ENCODE measurements around the gene EIF4E.
A peak's percentile ranks its signal among the peaks of the same experiment; 100 is the strongest.
"Not testable (repeated sequence)": the region's sequence is repeated elsewhere in the genome, so short reads cannot be mapped to it uniquely, and the experiment has no call there.

EIF4E gene

GRCh38 chr4:98930311-98930865 lies 1.5 kb upstream of the EIF4E start:
- no peak for DNase-seq

DNA sequence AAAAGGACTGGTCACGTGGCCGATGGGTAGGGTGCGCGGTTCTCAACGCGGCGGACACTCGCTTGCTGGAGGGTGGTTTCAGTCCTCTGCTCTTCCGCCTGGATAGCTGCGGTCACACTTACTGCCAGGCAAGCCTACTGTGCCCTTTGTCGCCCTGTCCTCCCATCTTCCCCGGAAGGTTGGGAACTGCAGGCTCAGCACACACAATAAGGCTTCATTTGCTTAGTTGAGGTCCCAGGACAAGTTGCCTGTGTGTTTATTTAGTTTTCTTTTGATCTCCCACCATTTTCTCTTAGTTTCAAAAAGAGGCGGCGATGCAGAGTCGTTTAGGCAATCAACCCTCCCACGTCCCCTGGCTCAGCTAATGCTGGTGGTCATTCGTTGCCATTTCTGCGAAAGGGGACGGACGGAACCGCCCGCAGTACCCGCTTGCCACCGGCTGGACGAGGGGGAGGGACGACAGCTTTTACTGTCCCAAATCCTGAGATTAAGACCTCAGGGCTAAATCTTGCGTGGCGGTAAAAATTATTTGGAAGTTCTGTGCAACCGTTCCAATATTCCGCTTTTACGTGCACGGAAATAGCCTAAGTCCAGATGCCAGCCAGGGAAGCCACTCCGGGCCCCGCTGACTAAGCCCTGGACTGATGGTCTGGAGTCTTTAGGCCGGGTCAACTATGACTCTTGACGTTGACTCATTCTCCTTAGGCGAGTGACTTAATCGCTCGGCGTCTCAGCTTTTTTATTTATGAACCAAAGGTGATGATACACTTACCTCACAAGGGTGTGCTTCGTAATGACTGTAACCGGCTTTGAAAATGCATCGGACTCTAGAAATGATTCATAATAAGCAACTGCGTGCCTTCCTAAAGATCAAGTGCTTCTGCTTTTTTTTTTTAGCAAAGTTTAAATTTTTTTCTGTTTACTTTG lies 671 bp upstream of the EIF4E start:
- peak in 3 of 4 experiments; percentile 13 to 35 (median 15) for DNase-seq

GRCh38 chr4:98928131-98928504 lies 815 bp downstream of the EIF4E start:
- peak; percentile 17 to 49 (median 26) for DNase-seq

- not testable (repeated sequence) for DNase-seq
Measured at GRCh38 chr4:98926257-98926656, 2.7 kb downstream of the EIF4E start.

DNA sequence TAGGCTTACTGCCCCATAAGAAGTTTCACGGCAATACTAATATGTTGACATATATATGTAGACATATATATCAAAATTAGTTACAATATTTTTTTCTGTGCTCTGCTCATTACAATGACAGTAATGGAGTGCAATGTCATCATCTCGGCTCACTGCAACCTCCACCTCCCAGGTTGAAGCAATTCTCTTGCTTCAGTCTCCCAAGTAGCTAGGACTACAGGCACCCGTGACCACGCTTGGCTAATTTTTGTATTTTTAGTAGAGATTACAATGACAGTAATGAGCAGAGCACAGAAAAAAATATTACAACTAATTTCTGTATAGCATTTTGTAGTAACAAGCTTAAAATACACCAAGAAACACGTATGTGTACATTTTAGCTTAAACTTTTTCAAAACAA lies 7.6 kb downstream of the EIF4E start:
- DNase-seq = no peak

DNA sequence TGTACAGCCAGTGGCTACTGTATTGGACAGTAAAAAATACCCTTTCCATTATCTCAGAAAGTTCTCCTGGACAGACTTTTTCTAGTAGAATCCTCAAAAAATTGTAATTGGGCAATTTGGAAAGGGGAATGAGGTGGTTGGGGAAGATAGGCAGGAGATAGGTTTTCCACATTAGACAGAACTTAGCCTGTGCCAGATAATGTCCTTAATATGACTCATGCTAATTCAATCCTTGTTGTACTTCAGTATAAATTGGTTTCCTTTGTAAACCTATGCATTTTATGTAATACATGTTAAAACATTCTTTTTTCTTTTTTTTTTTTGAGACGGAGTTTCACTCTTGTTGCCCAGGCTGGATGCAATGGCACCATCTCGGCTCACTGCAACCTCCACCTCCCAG lies 8.9 kb downstream of the EIF4E start:
- no peak for DNase-seq

- not testable (repeated sequence) for DNase-seq
Measured at GRCh38 chr4:98910728-98911127, 18.2 kb downstream of the EIF4E start.

GRCh38 chr4:98909646-98910401 lies 19.1 kb downstream of the EIF4E start:
- DNase-seq = no peak

- no peak for DNase-seq
Measured at GRCh38 chr4:98908703-98909262, 20.1 kb downstream of the EIF4E start.

GRCh38 chr4:98908182-98908581 lies 20.8 kb downstream of the EIF4E start:
- DNase-seq = no peak

DNA sequence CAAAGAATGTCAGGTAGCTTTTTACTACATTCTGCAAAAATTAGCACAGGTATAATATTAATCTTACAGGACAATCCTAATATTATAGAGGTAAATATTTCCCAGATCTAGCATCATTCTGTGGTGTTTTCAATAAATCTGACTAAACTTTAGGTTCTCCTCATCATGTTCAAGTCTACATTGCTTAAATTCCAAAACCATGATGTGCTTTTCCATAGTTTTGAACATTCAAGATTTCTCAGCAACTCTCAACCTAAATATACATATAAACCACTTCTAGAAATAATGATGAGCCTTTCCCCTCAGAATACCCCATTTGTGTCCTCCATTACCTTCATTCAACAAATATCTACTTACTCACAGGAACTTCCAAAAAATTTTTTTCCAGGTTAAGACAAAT lies 23.1 kb downstream of the EIF4E start:
- no peak for DNase-seq

DNA sequence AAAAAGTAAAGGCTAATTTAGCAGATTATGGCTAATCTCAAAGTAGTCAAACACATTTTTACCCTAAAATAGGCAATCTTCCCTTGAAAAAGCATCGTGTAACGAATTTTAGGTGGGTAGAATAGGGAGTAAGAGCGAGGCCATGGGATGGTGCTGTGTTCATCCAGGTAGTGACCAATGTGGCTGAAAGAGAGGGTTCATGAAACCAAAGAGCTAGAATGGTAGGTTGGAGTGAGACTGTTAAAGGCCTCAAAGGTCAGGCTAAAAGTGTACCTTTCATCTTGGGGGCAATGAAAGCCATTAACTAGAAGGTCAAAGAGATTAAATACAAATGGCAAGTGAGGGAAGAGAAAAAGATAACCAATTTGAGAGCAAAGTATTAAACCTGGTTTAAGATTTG lies 23.6 kb downstream of the EIF4E start:
- DNase-seq = no peak

- no peak for DNase-seq
Measured at GRCh38 chr4:98903963-98904362, 25.0 kb downstream of the EIF4E start.

GRCh38 chr4:98903561-98903960 lies 25.4 kb downstream of the EIF4E start:
- no peak for DNase-seq

GRCh38 chr4:98899277-98899676 lies 29.7 kb downstream of the EIF4E start:
- DNase-seq = no peak

- no peak for DNase-seq
Measured at GRCh38 chr4:98891478-98892337, 37.2 kb downstream of the EIF4E start.

GRCh38 chr4:98890702-98891455 lies 38.1 kb downstream of the EIF4E start:
- no peak for DNase-seq

- DNase-seq = no peak
Measured at GRCh38 chr4:98887145-98887544, 41.8 kb downstream of the EIF4E start.

DNA sequence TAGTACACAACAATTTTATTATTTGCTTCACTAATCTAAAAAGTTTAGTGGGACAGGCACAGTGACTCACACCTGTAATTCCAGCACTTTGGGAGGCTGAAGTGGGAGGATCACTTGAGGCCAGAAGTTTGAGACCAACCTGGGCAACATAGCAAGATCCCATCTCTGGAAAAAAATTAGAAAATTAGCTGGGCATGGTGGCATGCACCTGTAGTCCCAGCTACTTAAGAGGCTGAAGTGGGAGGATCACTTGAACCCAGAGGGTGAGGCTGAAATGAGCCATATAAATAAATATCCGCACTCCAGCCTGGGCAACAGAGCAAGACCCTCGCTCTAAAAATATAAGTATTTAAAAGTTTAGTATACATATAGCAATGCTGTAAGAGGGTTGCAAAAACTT lies 42.6 kb downstream of the EIF4E start:
- not testable (repeated sequence) for DNase-seq

GRCh38 chr4:98880884-98881283 lies 48.0 kb downstream of the EIF4E start:
- not testable (repeated sequence) for DNase-seq

DNA sequence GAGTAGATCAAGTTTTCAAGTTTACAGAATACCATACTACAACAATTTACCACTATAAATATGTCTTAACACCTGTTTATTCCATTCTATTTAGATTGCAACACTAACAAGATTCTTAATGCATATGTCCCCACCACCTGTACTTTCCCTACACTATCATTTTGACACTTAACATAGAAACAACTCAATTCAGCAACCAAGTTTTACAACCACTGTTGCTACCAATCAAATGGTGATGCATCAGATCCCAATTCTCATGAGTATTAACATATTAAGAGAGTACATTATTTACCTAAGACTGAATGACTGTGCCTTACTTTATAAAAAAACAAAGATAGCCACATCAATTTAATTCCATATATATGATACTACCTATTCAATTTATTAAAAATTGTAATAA lies 49.4 kb downstream of the EIF4E start:
- DNase-seq = no peak

- DNase-seq = no peak
Measured at GRCh38 chr4:98873059-98873458, 55.9 kb downstream of the EIF4E start.
